Esophagus muscularis mucosa (tissue), 4 donors: ENCODE data around the gene METTL9.

Experiments
- CTCF ChIP-seq, 3 experiments: fragments of 200-600 bp in 2 of 3; fragments of 450-650 bp in 1 of 3; sonication (generic) in 2 of 3; IDR thresholded peaks; one replicate each; pipeline ENCODE4 v1.5.1; 2017 to 2019; ENCODE audit warnings: antibody characterized with exemption in 3 of 3, mild to moderate bottlenecking in 2 of 3, moderate library complexity in 1 of 3
- EP300 ChIP-seq: sonication (generic); formaldehyde crosslinking; IDR thresholded peaks from one replicate; pipeline ENCODE4 v1.6.1; 2017; ENCODE audit warnings: antibody characterized with exemption
- POLR2A ChIP-seq: fragments of 450-650 bp; IDR thresholded peaks from one replicate; pipeline ENCODE4 v1.6.1; 2017; ENCODE audit warnings: antibody characterized with exemption, moderate library complexity, mild to moderate bottlenecking, low read depth
- POLR2AphosphoS5 ChIP-seq, 2 donors: sonication (generic); formaldehyde crosslinking; IDR thresholded peaks; one replicate each; pipeline ENCODE4 v1.6.1; 2017; ENCODE audit warnings: antibody characterized with exemption in 2 of 2

DNA sequence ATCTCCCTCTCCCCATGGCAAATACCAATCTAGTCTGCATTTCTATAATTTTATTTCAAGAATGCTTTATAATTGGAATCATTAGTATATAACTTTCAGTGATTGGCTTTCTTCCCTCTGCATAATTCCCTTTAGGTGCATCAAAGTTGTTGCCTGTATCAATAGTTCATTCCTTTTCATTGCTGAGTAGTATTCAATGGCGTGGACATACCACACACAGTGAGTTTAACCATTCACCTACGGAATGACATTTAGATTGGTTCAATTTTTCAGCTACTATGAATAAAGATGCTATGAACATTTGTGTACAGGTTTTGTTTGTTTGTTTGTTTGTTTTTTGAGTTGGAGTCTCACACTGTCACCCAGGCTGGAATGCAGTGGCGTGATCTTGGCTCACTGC, 74.1 kb downstream of the METTL9 start:
- TF ChIP-seq POLR2A (no peak), CTCF (IDR thresholded peaks at IDR 0.05) (no peak), EP300 (no peak), POLR2AphosphoS5 (IDR thresholded peaks at IDR 0.05) (no peak)
